Osteocyte (in vitro differentiated cells): ENCODE data around the gene TOM1L2. TPM values are rescaled to one million over a fixed set of nuclear protein-coding genes. Genes with fewer than 3 reads are reported as not detected.

ENCODE experiments used
- DNase-seq: peaks from one replicate; pipeline ENCODE4 v3.0.0; 2021; ENCODE audit warnings: mixed read lengths; ENCODE audit not compliant: unreplicated experiment; ENCODE audit errors: extremely low spot score
- H3K27ac Mint-ChIP-seq: one replicate; pipeline ENCODE4 v1.8.0; 2021; ENCODE audit warnings: mild to moderate bottlenecking, mixed read lengths; ENCODE audit not compliant: unreplicated experiment
- H3K27me3 Mint-ChIP-seq: one replicate; pipeline ENCODE4 v1.8.0; 2021; ENCODE audit warnings: mixed read lengths; ENCODE audit not compliant: unreplicated experiment
- H3K36me3 Mint-ChIP-seq: one replicate; pipeline ENCODE4 v1.8.0; 2021; ENCODE audit warnings: mixed read lengths; ENCODE audit not compliant: unreplicated experiment
- H3K4me1 Mint-ChIP-seq: one replicate; pipeline ENCODE4 v1.8.0; 2021; ENCODE audit warnings: mixed read lengths; ENCODE audit not compliant: unreplicated experiment
- H3K4me3 Mint-ChIP-seq: one replicate; pipeline ENCODE4 v1.8.0; 2021; ENCODE audit warnings: mild to moderate bottlenecking, moderate library complexity, mixed read lengths; ENCODE audit not compliant: unreplicated experiment
- H3K9me3 Mint-ChIP-seq: one replicate; pipeline ENCODE4 v1.8.0; 2021; ENCODE audit warnings: mixed read lengths; ENCODE audit not compliant: unreplicated experiment
- CTCF ChIP-seq: fragments of 200-600 bp; sonication (generic); IDR thresholded peaks from 2 replicates; pipeline ENCODE4 v1.5.0; 2021; ENCODE audit warnings: antibody characterized with exemption, mild to moderate bottlenecking, moderate library complexity
- total RNA-seq: library from RNA; stranded (reverse); gene quantifications from 2 replicates; pipeline ENCODE4 v1.2.1, GENCODE V29; 2021

TOM1L2 gene
- total RNA-seq, 1 donor from 2014 or later, result 69.7 TPM

GRCh38 chr17:18017958-18018357 lies 45.8 kb upstream of the TOM1L2 start:
- no peak overlapping the region for H3K4me3 Mint-ChIP-seq
- H3K9me3 Mint-ChIP-seq, result no peaks in the 10 kb centered on the region
- no peaks in the 10 kb centered on the region for H3K27me3 Mint-ChIP-seq
- no peak for DNase-seq
- TF ChIP-seq CTCF, result no peak
- no peak overlapping the region for H3K27ac Mint-ChIP-seq
- no peaks in the 10 kb centered on the region for H3K4me1 Mint-ChIP-seq
- peaks cover 11% of the 10 kb centered on the region for H3K36me3 Mint-ChIP-seq

- Mint-ChIP-seq H3K27me3 (no peaks in the 10 kb centered on the region), H3K4me3 (no peak overlapping the region), H3K9me3 (no peaks in the 10 kb centered on the region), H3K36me3 (peaks cover 13% of the 10 kb centered on the region), H3K27ac (no peak overlapping the region), H3K4me1 (no peaks in the 10 kb centered on the region)
- no peak for TF ChIP-seq CTCF
- DNase-seq, result no peak
These were observed 44.2 kb upstream of the TOM1L2 start for GRCh38 chr17:18016426-18016825.

GRCh38 chr17:18015593-18015992 lies 43.4 kb upstream of the TOM1L2 start:
- no peak for DNase-seq
- peaks cover 9% of the 10 kb centered on the region for H3K36me3 Mint-ChIP-seq
- no peak overlapping the region for H3K4me3 Mint-ChIP-seq
- no peaks in the 10 kb centered on the region for H3K27me3 Mint-ChIP-seq
- H3K4me1 Mint-ChIP-seq, result no peaks in the 10 kb centered on the region
- H3K27ac Mint-ChIP-seq, result peak overlapping the region; percentile 4
- H3K9me3 Mint-ChIP-seq, result no peaks in the 10 kb centered on the region
- TF ChIP-seq CTCF, result no peak

- DNase-seq, result no peak
- no peak overlapping the region for H3K27ac Mint-ChIP-seq
- no peaks in the 10 kb centered on the region for H3K27me3 Mint-ChIP-seq
These were observed 41.8 kb upstream of the TOM1L2 start for GRCh38 chr17:18014006-18014405.

GRCh38 chr17:18011286-18011685 lies 39.1 kb upstream of the TOM1L2 start:
- peaks cover 3% of the 10 kb centered on the region for H3K4me1 Mint-ChIP-seq
- peaks cover 5% of the 10 kb centered on the region for H3K9me3 Mint-ChIP-seq
- H3K4me3 Mint-ChIP-seq, result no peak overlapping the region
- H3K27ac Mint-ChIP-seq, result no peak overlapping the region
- DNase-seq, result no peak
- no peaks in the 10 kb centered on the region for H3K27me3 Mint-ChIP-seq
- TF ChIP-seq CTCF, result no peak
- H3K36me3 Mint-ChIP-seq, result peaks cover 15% of the 10 kb centered on the region

More at GRCh38 chr17:18014006-18014405, 41.8 kb upstream of the TOM1L2 start:
- H3K4me3 Mint-ChIP-seq, result no peak overlapping the region
- no peaks in the 10 kb centered on the region for H3K4me1 Mint-ChIP-seq
- H3K9me3 Mint-ChIP-seq, result peaks cover 5% of the 10 kb centered on the region
- H3K36me3 Mint-ChIP-seq, result peaks cover 14% of the 10 kb centered on the region
- no peak for TF ChIP-seq CTCF
